ENCODE data around the gene IRF6.

Gene IRF6

DNA sequence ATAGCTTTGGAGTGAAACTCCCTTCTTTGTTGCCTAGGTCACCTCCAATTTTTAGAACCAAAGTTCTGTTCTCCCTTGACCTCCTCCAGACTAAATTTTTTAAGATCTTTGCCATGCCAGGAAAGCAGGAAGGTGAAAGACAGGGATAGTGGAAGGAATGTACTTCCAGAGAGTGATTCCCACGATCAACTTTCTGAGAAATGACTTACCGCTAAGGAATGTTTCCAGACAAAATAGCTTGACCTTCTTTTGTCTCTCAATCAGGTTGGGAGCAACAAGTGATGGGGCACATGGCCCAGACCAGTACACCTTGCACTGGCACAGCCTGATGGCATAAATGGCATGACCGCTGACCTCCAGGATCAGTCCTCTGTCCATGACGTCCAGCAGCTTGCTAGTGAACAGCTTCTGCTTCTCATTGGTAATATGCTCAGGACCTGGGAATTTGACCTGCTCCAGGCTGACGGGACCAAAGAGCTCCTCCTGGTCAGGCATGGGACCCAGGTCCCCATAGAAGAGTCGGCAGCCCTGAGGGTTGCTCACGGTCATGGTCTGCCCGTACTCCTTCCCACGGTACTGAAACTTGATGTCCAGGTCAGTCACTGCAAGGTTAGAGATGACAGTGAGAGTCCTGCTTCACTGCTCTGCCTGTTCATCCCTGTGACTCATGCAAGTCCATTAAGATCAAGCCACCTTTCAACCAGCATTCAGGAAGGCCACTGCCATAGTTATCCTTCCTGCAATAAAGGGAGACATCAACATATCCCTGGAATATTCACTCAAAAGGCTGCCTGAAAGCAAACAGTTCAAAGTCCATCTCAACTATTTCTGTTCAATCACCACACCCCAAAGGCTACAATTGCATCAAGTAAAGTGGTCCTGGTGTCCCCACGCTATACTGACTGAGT lies 15.4 kb downstream of the IRF6 start:
- no peak for DNase-seq (ENCODE audit: low read depth in 3 of 3, low spot score in 1 of 3)

DNA sequence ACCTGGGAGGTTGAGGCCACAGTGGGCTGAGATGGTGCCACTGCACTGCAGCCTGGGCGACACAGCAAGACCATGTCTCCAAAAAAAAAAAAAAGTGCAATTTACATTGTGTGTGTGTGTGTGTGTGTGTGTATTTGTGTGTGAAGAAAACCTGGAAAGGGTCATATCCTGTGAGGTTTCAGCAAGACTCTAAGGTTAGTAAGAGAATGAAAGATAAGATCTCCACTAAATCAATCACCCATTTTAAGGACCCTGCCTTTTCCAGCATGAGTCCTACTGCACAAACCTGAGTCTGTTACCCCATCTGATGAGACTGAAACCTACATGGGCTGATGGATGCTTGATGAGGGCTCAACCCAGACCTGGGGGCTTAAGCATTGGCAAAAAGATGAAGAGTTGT lies 16.7 kb downstream of the IRF6 start:
- no peak for DNase-seq (ENCODE audit: low read depth in 3 of 3, low spot score in 1 of 3)

DNA sequence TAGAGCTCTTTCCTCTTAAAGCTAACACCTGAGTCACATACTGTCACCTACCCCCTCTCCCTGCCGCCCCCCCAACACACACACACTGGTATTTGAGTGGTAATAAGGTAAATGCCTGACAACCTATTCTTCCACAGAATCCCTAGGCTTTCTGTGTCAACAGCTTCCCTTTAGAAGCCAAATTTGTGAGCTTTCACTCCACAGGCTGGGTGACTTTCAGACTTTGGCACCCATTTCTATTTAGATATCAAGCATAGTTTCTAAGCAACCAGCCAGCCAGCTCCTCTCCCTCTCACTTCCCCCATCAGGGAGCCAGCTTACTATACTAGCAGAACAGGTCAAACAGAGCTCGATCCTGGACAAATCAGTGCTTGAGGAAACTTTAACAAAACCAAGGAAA lies 18.4 kb downstream of the IRF6 start:
- DNase-seq (ENCODE audit: low read depth in 3 of 3, low spot score in 1 of 3): no peak

DNA sequence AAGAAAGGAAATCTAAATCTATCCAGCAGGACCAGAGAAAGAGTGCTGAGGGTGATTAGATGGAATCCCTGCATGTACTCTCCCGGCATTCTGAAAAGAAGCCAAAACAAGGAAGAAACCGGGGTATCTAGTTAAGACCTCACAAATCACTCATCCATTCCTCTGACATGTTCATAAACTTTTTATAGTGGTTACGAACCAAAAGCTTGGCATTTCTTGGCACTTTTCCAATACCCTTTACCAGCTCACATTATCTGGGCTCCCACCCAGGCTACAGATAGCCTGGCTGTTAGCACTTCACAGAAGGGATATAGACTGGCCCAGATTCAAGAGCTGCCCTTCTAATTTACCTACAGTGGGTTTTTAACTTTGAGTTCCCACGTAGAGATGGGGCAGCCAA lies 19.8 kb downstream of the IRF6 start:
- no peak for DNase-seq (ENCODE audit: low read depth in 3 of 3, low spot score in 1 of 3)

DNA sequence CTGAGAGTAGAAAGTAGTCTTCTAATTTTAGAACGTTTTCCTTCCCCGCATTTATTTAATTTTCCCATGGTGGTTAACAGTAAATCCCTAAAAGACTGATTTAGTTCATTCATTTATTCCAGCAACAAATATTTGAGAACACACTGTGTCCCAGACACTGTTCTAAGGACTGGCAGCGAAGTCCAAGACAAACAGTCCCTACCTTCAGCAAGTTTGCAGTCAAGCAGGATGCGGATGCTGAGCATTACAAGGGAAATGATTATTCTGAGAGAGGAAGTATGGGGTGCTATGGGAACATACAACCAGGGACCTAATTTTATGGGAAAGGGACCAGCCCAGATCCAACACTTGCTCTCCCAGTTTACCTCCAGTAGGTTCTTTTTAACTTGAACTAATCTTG lies 20.4 kb downstream of the IRF6 start:
- DNase-seq (ENCODE audit: low read depth in 3 of 3, low spot score in 1 of 3): no peak

DNA sequence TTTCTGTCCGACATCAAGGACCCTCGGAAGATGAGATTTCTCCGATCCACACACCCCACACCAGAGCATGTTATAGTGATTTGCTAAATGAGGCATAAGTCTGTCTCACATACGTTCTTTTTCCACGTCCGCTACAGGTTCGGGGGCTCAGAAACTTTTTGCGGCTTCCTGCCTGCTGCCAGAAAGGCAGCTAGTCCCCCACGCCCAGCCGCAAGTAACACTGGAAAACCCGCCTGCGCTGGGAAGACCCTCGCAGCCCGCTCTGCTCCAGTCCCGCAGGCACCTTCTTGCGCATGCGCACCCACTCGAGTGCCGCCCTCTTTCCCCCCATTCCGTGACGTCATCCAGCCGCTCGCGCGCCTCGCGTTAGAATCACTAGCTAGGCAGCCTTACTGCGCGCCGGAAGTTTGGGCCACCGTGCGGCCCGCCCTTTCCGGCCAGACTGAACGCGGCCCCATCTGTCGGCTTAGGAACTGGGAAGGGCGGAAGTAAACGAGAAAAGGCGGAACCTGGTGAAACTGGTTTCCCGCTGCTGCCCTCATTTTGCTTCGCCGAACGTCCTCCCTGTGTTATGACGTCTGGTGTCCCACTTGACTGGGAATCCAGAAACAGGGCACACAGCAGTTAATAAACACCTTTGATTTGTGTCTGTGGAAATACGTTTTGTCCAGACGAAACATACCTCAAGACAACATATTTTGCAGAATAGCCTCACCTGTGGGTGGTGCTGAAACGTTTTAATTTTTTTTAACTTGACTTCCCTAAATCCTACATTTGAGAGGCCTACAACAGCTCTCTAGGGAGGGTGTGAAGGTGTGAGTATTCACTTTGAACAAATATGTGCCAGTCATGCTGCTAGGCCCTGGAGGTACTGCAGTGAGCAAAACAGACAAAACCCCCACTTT lies 21.4 kb downstream of the IRF6 start, which contains the start of gene C1orf74:
C1orf74 (minus strand) TSS at position 295 of the 905 bp plus-strand sequence. CDS start 925 bp downstream, outside the sequence.
- peak; percentile 98 to 99 (median 99) for DNase-seq (ENCODE audit: low read depth in 3 of 3, low spot score in 1 of 3)

DNA sequence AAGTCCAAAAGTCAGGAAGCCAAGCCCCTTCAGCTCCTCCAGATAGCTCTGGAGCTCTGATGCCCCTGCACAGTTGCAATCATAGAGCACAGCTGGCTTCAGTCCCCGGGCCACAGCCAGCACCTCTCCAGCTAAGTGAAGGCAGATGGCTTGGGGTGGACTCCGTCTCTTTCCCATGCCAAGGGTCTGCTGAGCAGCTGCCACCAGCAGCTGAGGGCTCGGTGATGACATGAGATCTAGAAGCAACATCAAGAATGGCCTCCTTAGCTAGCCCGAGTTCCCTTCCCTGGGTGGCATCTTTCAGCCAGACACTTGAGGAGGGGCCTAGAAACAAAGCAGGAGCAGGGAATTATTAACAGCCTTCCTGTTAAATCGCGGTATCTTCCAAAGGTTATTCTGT lies 22.6 kb downstream of the IRF6 start:
- no peak for DNase-seq (ENCODE audit: low read depth in 3 of 3, low spot score in 1 of 3)

DNA sequence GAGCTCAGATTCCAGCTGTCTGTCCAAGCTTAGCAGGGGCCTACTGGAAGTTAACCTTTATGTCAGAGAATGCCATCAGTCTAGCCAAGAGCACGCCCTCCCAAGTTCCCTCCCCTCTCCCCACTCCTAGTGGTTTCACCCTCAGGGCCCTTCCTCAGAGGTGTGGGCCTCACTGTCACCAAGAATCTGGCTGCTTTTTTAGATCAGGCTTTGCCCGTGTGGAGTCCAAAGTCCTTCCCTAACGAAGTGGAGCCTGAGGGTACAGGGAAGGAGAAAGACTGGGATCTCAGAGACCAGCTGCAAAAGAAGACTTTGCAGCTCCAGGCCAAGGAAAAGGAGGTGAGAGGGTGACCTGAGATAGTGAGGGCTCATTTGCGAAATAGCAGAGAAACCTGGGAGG lies 25.7 kb downstream of the IRF6 start:
- no peak for DNase-seq (ENCODE audit: low read depth in 3 of 3, low spot score in 1 of 3)

DNA sequence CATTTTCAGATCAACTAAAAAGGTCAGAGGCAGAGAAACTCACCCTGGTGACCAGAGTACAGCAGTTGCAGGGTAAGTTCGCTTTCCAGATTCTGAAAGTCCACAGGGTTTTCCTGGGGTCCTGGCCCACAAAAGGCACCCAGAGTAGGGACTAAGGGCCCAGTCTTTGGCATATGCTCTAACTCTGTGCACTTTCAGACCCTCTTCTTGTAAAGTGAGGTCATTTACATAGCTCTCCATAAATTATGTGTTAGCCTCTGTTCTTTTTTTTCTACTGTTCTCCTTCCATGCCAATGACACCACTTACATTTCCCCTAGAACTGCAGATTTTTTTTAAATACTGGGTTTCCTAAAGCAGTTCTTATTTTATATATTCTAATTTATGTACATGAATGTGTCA lies 27.8 kb downstream of the IRF6 start:
- DNase-seq (ENCODE audit: low read depth in 3 of 3, low spot score in 1 of 3): no peak

DNA sequence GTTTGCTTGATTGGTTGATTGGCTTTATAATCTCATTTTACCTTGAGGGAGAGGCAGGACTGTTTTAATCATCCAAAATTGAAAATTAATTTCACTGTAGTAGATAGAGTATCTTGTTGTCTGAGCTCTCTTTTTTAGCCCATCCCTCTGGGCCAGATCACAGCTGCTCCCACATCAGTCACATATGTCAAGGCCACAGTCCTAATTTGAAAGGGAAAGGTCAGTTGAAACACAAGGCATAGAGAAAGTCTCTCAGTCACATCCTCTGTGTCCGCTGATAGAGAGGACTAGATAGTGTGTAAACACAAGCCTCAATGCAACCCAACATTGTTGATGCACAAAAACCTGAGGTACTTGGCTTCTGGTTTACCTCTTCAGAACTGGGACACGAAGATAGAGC lies 28.4 kb downstream of the IRF6 start:
- no peak for DNase-seq (ENCODE audit: low read depth in 3 of 3, low spot score in 1 of 3)

DNA sequence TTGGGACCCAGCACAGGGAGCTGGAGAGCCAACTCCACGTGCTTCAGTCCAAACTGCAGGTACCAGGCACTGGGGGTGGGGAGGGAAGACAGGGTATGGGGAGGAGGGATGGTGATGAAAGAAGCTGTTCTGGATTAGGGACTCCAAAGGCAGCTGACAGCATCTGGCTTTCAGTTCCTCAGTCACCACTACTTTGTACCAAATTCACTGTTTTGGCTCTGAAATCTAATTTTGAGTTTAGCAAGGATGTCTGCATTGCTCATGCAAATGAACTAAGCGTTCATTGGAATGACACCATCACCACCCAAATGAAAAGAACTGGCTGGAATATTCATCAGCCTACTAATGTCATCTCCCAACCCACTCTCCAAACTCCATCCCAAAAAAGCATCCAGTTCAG lies 30.3 kb downstream of the IRF6 start:
- DNase-seq (ENCODE audit: low read depth in 3 of 3, low spot score in 1 of 3): no peak

DNA sequence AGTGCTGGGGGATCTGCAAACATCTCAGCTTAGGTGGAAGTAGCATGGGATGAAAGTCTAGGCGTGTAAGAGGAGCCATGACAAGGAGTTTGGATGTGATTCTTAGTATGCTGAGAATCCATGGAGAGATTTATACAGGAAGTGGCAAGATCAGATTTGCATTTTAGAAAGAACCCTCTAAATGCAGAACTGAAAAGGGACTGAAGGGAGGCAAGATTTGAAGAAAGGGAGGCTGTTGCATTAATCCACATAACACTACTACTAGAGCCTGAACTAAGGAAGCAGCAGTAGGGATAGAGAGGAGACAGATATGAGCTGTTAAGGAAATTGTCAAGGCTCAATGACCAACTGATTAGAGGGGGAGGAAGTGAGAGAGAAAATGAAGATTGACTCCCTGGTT lies 31.4 kb downstream of the IRF6 start:
- no peak for DNase-seq (ENCODE audit: low read depth in 3 of 3, low spot score in 1 of 3)

DNA sequence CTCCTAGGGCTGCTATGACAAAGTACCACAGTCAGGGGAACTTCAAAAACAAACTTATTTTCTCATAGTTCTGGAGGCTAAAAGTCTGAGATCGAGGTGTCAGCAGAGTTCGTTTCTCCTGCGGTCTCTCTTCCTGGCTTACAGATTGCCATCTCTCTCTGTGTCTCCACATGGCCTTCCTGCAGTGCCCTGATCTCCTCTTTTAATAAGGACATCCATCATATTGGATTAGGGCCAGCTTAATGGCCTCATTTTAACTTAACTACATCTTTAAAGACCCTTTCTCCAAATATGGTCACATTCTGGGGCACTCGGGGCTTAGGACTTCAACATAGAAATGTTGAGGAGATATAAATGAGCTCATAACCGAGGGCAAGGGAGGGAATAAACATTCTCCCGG lies 33.8 kb downstream of the IRF6 start:
- DNase-seq (ENCODE audit: low read depth in 3 of 3, low spot score in 1 of 3): no peak

DNA sequence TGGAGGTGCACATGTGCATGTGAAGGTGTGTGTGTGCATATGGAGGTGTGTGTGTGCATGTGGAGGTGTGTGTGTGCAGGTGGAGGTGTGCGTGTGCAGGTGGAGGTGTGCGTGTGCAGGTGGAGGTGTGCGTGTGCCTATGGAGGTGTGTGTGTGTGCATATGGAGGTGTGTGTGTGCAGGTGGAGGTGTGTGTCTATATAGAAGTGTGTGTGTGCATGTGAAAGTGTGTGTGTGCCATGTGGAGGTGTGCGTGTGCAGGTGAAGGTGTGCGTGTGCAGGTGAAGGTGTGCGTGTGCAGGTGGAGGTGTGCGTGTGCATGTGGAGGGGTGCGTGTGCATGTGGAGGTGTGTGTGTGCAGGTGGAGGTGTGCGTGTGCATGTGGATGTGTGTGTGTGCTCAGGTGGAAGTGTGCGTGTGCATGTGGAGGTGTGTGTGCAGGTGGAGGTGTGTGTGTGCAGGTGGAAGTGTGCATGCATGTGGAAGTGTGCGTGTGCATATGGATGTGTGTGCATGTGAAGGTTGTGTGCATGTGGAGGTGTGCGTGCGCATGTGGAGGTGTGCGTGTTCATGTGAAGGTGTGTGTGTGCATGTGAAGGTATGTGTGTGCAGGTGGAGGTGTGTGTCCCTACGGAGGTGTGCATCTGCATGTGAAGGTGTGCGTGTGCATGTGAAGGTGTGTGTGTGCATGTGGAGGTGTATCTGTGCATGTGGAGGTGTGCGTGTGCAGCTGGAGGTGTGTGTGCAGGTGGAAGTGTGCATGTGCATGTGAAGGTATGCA lies 35.1 kb downstream of the IRF6 start:
- DNase-seq (ENCODE audit: low read depth in 3 of 3, low spot score in 1 of 3): no peak

DNA sequence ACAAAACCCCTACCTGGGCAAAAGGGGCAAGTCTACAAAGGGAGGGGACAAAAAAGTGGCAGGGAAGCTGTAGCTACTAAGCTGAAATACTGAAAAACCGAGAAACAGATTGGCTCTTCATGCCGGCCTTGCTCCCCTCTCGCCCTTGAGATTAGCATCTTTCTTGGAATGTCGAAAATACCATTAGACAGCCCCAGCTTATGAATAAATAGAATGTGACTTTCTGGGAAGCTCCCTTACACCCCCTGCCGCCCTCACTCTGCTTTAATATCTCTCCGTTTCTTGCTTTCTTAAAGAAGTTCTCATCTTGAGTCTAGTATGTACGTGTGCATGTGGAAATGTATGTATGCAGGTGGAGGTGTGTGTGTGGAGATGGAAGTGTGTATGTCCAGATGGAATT lies 36.0 kb downstream of the IRF6 start:
- DNase-seq (ENCODE audit: low read depth in 3 of 3, low spot score in 1 of 3): no peak

DNA sequence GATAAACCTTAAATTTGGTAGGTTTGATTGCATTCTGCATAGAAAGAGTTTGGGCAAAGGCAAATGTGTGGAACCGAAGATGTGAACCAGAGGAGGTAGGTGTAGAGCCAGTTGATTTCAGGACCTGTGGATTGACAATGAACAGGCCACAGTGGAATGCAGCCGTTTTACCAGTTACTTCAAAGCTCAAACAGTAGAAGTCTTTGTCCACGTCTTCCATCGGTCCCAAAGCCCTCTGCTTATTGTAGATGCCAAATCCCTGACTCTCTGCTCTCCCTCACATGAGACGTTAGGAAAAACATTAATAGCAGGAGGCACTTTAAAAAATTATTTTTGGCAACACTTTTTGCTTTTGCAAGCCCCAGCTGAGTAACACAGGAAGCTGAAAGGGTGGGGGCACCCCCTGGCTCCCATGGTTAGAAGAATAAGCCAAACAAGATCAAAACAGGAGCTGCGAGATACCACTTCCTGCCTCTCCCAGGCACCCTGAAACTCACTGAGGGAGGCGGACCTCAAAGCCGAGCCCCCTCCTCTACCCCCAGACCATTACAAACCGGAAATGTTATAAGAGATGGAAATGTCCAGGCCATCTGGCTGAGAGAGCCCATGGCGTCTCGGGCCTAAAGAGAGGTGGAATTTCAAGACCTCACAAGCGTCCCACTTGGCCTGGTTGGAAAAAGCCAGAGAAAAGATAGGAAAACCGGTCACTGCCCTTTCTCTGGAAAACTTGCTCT lies 36.6 kb downstream of the IRF6 start:
- peak in 2 of 3 donors; percentile 46 to 53 for DNase-seq (ENCODE audit: low read depth in 3 of 3, low spot score in 1 of 3)

DNA sequence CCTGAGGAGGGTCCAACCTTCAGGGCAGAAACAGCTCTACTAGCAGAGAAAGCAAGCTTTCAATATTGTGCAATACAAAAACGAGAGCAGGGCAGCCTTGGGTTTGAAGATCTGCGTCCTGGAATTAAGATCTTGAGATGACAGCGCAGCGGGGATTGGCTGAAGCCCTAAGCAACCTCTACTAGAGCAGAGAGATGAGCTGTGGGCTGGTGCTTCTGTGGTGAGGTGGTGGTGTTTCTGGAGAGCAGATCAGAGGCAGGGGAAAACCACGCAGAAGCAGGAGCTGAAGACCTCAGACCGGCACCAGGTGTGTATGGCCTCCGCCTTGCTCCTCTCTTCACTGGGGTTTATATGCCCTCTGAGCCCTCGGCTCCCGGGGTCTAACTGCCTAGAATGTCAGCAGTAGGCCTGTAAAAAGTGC lies 37.6 kb downstream of the IRF6 start:
- DNase-seq (ENCODE audit: low read depth in 3 of 3, low spot score in 1 of 3): peak; percentile 61 to 66 (median 64)

DNA sequence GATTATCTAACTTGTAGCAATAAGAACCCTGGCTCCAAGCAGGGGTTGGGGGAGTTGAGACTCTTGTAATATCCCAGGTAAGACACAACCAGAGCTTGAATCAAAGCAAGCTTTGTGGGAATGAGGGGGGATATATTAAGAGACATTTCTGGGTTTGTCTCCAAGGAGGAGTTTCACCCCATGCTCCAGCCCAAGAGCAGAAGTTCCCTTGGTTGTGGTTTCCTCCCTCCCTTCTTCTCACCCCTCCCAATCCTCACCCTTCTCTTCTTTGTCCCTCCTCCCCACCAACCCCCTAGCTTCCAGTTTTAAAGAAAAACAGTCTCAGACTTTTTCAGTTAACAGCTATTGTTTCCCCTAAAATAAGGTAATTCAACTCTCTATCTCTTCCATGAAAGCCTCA lies 38.2 kb downstream of the IRF6 start:
- no peak for DNase-seq (ENCODE audit: low read depth in 3 of 3, low spot score in 1 of 3)

DNA sequence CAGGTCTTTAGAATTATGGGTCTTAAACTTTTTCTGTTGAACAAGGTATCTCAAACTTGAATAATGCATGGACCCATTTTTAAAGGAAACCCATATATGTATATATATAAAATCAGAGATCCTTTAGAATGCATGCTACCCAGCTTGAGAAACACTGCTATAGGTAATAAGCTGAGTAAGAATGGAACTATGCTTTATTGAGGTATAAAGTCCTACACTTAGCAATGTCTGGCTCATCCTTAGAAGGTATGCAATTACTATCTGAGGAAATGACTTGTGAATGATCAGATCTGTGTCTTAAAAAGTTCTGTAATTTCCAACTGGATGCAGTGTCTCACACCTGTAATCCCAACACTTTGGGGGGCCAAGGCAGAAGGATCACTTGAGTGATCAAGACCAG lies 38.8 kb downstream of the IRF6 start:
- no peak for DNase-seq (ENCODE audit: low read depth in 3 of 3, low spot score in 1 of 3)

DNA sequence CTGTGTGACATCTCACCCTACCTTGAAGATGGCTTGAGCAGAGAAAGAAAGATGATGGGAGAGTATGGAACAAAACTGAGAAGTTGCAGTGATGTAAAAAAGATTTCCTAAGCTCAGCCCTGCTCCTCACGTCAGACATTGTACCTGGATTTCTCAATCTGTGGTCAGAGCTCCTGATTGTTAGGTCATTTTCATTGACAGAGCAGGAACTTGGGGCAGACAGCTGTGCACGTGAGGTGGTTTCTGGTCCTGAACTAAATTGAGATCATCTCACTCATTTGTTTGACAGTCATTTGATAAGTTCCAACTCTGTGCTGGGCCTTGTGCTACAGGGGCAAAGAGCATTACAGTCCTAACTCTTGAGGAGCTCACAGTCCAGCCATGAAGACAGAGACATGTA lies 39.9 kb downstream of the IRF6 start:
- no peak for DNase-seq (ENCODE audit: low read depth in 3 of 3, low spot score in 1 of 3)
